Adipose tissue (tissue), 3 donors: ENCODE data around the gene KTN1. TPM values are rescaled to one million over a fixed set of nuclear protein-coding genes. Genes with fewer than 3 reads are reported as not detected.

Source experiments
- H3K27ac ChIP-seq: one replicate; pipeline ENCODE4 v1.5.1; 2013; ENCODE audit warnings: low read depth, low read length
- WGBS, 3 donors: extraction: QIAGEN DNeasy Blood & Tissue Kit; methylation state at CpG; one replicate each; pipeline ENCODE4 v1.1.7; 2013; 5-methylcytosine and 5-hydroxymethylcytosine counted together
- polyA plus RNA-seq, 3 donors: library from polyadenylated mRNA; stranded (reverse); fragments of 200-250 nt; gene quantifications; one replicate each; pipeline ENCODE4 v1.2.3, GENCODE V29; 2013
- donor health status: healthy with polysubstance abuse.
- donor health status: Bipolar disorder and iron deficiency.
- donor health status: healthy.

The KTN1 gene
- 10 to 100 TPM; 55.8 to 78.5 (median 71.9) TPM for polyA plus RNA-seq

GRCh38 chr14:55579724-55580469, at the start of gene KTN1:
TSS of gene KTN1 (plus strand) at chr14:55580207. CDS start at chr14:55612049, 31,842 bp downstream.
- H3K27ac ChIP-seq: peak within 1 kb of the TSS; percentile 59
- WGBS, 3 donors: 1% methylated on average over 53 to 88 of the region's 96 CpGs

GRCh38 chr14:55530464-55530863, 49.5 kb upstream of the KTN1 start:
- no peak overlapping the region for H3K27ac ChIP-seq
- 88 to 93% (median 88%) methylated on average over 3 of the region's 3 CpGs for WGBS, 3 donors

GRCh38 chr14:55532645-55533344, 47.2 kb upstream of the KTN1 start:
- 82 to 83% (median 83%) methylated on average over 7 of the region's 7 CpGs for WGBS, 3 donors

GRCh38 chr14:55533960-55534359, 46.0 kb upstream of the KTN1 start:
- WGBS, 3 donors: 76 to 77% (median 76%) methylated on average over 5 of the region's 5 CpGs
- no peak overlapping the region for H3K27ac ChIP-seq

More at GRCh38 chr14:55532645-55533344, 47.2 kb upstream of the KTN1 start:
- no peak overlapping the region for H3K27ac ChIP-seq

GRCh38 chr14:55535516-55536203, 44.3 kb upstream of the KTN1 start:
- WGBS, 3 donors: 74 to 84% (median 75%) methylated on average over 2 of the region's 2 CpGs
- no peak overlapping the region for H3K27ac ChIP-seq

GRCh38 chr14:55536204-55536708, 43.8 kb upstream of the KTN1 start:
- no peak overlapping the region for H3K27ac ChIP-seq

GRCh38 chr14:55537782-55538181, 42.2 kb upstream of the KTN1 start:
- H3K27ac ChIP-seq: no peak overlapping the region

GRCh38 chr14:55539975-55540374, 40.0 kb upstream of the KTN1 start:
- 83 to 88% (median 85%) methylated on average over 2 of the region's 2 CpGs for WGBS, 3 donors
- no peak overlapping the region for H3K27ac ChIP-seq

GRCh38 chr14:55540847-55541773, 38.9 kb upstream of the KTN1 start:
- no peak overlapping the region for H3K27ac ChIP-seq
- WGBS, 3 donors: 85 to 90% (median 88%) methylated on average over 5 of the region's 5 CpGs

GRCh38 chr14:55545779-55546178, 34.2 kb upstream of the KTN1 start:
- H3K27ac ChIP-seq: no peak overlapping the region
- 23 to 63% (median 62%) methylated on average over 1 of the region's 1 CpG for WGBS, 3 donors

- 93 to 96% (median 96%) methylated on average over 3 of the region's 3 CpGs for WGBS, 3 donors
Observed at GRCh38 chr14:55546212-55546874, 33.7 kb upstream of the KTN1 start.

GRCh38 chr14:55547650-55548315, 32.2 kb upstream of the KTN1 start:
- 87 to 96% (median 91%) methylated on average over 3 of the region's 3 CpGs for WGBS, 3 donors
- H3K27ac ChIP-seq: no peak overlapping the region

More at GRCh38 chr14:55546212-55546874, 33.7 kb upstream of the KTN1 start:
- no peak overlapping the region for H3K27ac ChIP-seq

GRCh38 chr14:55553791-55554190, 26.2 kb upstream of the KTN1 start:
- no peak overlapping the region for H3K27ac ChIP-seq
- 80 to 92% (median 87%) methylated on average over 2 of the region's 2 CpGs for WGBS, 3 donors

GRCh38 chr14:55556929-55557623, 22.9 kb upstream of the KTN1 start:
- H3K27ac ChIP-seq: no peak overlapping the region
- WGBS, 3 donors: 32 to 70% (median 63%) methylated on average over 3 of the region's 3 CpGs

GRCh38 chr14:55562135-55562534, 17.9 kb upstream of the KTN1 start:
- H3K27ac ChIP-seq: no peak overlapping the region
- WGBS, 3 donors: 81 to 88% (median 83%) methylated on average over 3 of the region's 3 CpGs

- no peak overlapping the region for H3K27ac ChIP-seq
Observed at GRCh38 chr14:55568618-55569017, 11.4 kb upstream of the KTN1 start.
